Measurements from ENCODE around the gene SEMA5A.

DNA sequence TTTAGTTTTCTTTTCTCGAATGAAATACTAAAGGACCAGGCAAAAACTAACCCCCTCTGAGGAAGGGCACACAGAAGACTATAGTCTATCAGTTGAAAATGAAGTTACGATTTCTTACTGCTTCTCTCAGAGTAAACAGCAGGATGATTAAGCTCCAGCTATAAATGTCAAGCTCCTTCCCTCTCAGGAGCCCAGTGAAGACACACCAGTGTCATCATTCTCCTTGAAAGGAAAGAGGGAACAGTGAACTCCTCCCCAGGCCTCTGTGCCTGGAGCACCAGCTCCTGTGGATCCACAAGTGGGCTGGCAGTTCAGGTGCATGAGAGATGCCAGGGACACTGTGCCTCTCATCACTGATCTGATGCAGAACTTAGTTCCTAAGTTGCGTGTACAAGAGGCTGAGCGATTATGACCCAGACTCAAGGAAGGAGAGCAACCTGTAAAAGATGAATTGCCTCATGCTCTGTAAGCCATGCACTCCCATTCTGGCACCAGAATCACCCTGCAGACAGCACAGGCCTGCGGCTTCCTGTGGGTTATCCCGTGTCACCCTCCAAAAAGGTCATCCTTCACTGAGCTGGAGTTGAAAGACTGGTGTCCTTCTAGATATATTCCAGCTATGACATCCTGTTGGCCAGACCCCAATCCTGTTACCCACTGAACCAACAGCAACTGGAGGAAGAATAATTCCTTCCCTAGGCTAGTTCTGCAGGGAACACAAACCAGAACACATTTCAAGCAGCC is 394.0 kb downstream of the SEMA5A start:
- no peak for TF ChIP-seq POLR2A (IDR thresholded peaks at IDR 0.05)
- TF ChIP-seq, protein P1, sequence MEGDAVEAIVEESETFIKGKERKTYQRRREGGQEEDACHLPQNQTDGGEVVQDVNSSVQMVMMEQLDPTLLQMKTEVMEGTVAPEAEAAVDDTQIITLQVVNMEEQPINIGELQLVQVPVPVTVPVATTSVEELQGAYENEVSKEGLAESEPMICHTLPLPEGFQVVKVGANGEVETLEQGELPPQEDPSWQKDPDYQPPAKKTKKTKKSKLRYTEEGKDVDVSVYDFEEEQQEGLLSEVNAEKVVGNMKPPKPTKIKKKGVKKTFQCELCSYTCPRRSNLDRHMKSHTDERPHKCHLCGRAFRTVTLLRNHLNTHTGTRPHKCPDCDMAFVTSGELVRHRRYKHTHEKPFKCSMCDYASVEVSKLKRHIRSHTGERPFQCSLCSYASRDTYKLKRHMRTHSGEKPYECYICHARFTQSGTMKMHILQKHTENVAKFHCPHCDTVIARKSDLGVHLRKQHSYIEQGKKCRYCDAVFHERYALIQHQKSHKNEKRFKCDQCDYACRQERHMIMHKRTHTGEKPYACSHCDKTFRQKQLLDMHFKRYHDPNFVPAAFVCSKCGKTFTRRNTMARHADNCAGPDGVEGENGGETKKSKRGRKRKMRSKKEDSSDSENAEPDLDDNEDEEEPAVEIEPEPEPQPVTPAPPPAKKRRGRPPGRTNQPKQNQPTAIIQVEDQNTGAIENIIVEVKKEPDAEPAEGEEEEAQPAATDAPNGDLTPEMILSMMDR (IDR thresholded peaks at IDR 0.05) = no peak

All from lower leg skin (tissue), 3 donors.